ENCODE results near the gene CERS6.
"Not testable (repeated sequence)": the region's sequence is repeated elsewhere in the genome, so short reads cannot be mapped to it uniquely, and the experiment has no call there.

Gene CERS6

DNA sequence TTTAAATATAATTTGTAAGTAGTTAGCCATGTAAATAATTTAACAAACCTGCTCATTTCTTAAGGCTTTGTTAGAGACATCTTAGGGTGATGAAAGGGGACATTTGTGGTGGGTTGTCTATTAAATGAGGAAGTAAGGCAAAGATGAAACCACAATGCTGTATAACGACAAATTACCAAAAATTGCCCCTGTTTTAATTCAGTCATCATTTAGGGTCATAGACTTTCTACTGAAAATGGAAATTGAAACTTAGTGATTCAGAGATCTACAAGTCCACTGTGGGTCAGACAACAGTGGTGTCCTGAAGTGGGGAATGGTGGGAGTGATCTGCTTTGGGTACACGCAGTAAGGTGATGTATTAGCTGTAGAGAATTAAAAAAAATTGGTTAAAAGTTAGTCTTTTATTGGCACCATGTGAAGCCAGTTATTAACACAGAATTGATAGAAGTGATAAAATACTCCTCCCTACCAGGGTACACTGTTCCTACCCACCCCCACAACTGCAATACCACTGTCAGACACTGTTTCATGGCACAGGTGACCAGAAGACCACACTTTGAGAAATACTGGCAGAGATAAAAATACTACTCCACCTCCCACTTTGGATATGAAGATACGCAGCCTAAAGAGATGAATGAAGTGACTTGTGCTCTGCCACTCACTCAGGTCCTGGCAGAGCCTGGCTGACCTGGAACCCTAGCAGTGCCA is 13.4 kb downstream of the CERS6 start:
- no peak for DNase-seq

- DNase-seq = no peak
Measured at GRCh38 chr2:168470320-168471162, 14.5 kb downstream of the CERS6 start.

GRCh38 chr2:168471163-168471475 is 15.0 kb downstream of the CERS6 start:
- DNase-seq = no peak

- no peak for DNase-seq
Measured at GRCh38 chr2:168475636-168476035, 19.6 kb downstream of the CERS6 start.

- DNase-seq = no peak
Measured at GRCh38 chr2:168478206-168478605, 22.1 kb downstream of the CERS6 start.

- no peak for DNase-seq
Measured at GRCh38 chr2:168480356-168480755, 24.3 kb downstream of the CERS6 start.

DNA sequence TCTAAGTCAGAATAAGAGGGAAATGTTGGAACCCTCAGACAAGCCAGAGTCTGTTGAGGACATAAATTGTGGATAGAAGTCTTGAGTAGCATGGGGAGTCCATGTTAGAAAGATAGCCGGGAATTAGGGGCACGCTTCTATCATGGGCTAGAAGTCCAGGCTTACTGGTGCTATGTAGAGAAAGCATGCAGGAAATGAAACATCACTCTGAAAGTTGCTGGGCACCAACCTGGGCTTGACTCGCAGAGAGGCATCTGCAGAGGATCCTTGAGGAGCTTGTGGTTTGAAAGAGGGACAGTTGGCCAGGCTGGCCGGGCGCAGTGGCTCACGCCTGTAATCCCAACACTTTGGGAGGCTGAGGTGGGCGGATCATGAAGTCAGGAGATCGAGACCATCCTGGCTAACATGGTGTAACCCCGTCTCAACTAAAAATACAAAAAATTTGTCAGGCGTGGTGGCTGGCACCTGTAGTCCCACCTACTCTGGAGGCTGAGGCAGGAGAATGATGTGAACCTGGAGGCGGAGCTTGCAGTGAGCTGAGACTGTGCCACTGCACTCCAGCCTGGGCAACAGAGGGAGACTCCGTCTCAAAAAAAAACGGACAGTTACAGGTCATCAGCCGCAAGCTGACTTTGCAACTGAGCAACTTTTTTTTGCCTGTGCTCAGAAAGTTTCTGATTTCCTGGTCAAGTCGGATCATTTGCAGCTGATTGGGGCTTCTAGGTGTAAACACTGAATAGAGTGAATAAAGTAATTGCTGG is 24.9 kb downstream of the CERS6 start:
- no peak for DNase-seq

GRCh38 chr2:168482269-168482668 is 26.2 kb downstream of the CERS6 start:
- DNase-seq = no peak

GRCh38 chr2:168482952-168483831 is 27.1 kb downstream of the CERS6 start:
- DNase-seq = no peak

DNA sequence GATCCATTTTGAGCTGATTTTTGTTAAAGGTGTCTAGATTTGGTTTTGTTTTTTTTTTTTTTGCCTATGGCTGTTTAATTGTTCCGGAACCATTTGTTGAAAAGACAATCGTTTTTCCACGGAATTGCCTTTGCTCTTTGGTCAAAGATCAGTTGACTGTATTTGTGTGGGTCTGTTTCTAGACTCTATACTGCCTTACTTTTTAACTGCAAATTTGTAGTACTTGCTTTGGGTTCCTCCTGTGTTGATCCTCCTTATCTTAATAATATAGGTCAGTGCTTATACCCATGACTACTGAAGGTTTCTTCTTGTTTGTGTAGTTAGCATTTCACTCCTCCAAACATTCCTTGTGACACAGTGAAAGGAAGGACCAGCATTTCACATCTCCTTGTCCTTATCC is 30.4 kb downstream of the CERS6 start:
- DNase-seq = no peak

DNA sequence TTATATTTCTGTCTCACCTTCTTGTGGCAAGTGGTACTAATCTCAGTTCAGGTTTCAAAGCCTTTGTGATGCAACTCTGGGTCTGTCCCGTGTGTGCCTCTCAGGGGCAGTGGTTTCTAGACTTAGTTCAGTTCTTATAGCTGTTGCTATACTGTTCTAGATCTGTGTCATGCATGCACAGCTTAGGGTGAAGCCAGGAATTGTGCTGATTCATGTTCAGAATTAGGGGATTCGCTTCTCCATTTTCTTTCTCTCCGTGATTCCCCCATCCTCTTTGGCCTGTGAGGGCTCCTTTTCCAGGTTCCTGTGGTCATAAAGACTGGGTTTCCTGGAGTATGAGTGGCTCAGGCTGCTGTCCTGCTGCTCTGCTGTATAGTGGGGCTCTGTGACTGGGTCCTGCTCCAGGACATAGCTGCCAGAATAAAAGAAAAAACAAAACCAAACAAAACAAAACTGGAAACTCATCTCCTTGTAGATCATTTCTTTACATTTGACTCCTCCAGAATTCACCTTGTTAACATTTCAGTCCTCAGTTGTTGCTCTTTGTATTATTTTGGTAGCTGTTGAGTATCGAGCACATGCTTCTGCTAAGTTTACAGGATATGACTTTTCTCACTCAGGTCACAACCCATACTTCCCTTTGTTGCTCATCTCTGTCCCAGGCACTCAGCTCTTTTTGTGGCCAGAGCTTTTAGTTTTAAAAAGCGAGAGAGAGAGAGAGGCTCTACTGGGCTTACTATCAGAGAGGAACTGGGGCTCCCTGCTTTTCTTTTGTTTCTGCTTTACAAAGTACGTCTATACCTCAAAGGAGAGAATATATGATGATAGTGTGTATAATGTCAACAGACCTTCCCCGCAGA is 34.2 kb downstream of the CERS6 start:
- DNase-seq = peak; percentile 10 to 26

- DNase-seq = no peak
Measured at GRCh38 chr2:168490946-168491605, 35.0 kb downstream of the CERS6 start.

- not testable (repeated sequence) for DNase-seq
Measured at GRCh38 chr2:168491728-168492127, 35.7 kb downstream of the CERS6 start.

- DNase-seq = not testable (repeated sequence)
Measured at GRCh38 chr2:168493219-168493618, 37.1 kb downstream of the CERS6 start.

DNA sequence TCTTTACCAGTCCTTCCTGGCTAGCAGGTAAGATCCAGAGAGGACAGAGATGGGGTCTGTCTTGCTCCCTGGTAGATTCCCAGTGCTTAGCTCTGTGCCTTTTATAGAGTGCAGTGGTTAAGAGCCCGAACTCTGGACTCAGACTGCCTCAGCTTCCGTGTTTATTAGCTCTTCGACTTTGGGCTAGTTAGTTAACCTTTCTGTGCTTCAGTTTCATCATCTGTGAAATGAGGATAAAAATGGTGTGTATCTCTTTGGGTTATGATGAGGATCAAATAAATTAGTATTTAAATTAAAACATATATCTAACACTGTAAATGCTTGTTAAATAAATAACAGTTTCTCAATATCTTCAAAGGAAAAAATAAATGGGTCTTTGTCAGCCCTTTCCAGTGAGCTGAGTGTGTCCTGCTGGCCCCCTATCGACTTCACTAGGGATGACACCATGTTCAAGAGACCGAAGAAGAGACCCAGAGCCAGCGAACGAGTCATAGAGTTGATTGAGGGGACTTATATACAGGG is 38.2 kb downstream of the CERS6 start:
- no peak for DNase-seq

- DNase-seq = no peak
Measured at GRCh38 chr2:168495524-168495923, 39.5 kb downstream of the CERS6 start.

GRCh38 chr2:168496906-168497305 is 40.8 kb downstream of the CERS6 start:
- no peak for DNase-seq

DNA sequence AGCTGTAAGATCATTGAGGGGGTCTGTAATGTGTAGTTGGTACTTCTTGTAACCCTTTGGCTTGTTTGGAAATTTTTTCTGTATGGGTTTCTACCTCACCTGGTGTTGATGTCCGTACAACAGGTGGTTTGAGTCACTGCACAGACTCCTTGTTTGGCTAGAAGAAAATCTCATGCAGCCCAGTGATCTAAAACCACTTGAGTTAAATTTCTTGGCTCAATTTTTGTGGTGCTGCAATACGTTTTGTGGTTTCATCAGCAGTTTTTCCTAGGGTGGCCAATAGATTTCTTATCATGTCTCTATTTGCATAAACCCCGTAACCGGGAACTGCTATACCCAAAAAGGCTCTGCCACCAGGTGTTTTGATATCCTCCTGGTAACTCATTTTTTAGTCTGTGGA is 43.4 kb downstream of the CERS6 start:
- DNase-seq = no peak

GRCh38 chr2:168500516-168500915 is 44.4 kb downstream of the CERS6 start:
- no peak for DNase-seq

GRCh38 chr2:168501466-168502065 is 45.5 kb downstream of the CERS6 start:
- DNase-seq = no peak
